Thyroid gland (tissue), 4 donors: ENCODE measurements around the gene UNC93B1.
"Not testable (repeated sequence)": the region's sequence is repeated elsewhere in the genome, so short reads cannot be mapped to it uniquely, and the experiment has no call there.

Experiments
- POLR2A ChIP-seq, 2 donors: fragments of 450-650 bp; IDR thresholded peaks; one replicate each; pipeline ENCODE4 v1.6.1; 2017; ENCODE audit warnings: antibody characterized with exemption in 2 of 2, mild to moderate bottlenecking in 2 of 2, moderate library complexity in 1 of 2
- TF ChIP-seq, protein P1 (sequence below), 6 experiments: fragments of 200-600 bp in 3 of 6; fragments of 450-650 bp in 3 of 6; sonication (generic) in 3 of 6; IDR thresholded peaks; one replicate each; pipeline ENCODE4 v1.5.1; 2016 to 2019; ENCODE audit warnings: antibody characterized with exemption in 6 of 6, mild to moderate bottlenecking in 2 of 6, inconsistent platforms in 1 of 6, moderate library complexity in 1 of 6

DNA sequence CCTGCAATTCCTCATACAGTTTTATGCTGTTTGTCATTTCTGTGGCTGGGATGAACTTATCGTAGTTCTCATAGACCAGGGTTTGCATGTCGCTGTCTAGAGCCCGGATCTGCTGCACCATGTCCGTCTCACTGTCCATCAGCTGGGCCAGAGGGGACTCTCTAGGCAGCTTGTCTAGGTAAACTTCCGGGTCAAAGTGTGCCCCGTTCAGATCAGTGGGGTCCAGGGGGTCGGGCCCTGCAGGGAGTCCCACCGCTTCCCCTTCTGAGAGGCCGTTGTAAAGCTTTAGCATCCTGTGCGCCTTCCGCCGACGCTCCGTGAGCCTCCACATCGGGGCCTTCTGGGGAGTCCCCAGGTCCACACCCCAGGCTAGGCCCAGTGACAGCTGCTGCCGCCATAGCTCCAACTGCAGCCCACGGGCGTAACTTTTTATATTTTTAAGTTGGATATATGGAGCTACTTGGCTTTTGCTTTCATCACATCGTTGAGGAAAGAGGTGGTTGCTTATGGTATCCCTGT, 38.0 kb downstream of the UNC93B1 start:
- TF ChIP-seq, protein P1, sequence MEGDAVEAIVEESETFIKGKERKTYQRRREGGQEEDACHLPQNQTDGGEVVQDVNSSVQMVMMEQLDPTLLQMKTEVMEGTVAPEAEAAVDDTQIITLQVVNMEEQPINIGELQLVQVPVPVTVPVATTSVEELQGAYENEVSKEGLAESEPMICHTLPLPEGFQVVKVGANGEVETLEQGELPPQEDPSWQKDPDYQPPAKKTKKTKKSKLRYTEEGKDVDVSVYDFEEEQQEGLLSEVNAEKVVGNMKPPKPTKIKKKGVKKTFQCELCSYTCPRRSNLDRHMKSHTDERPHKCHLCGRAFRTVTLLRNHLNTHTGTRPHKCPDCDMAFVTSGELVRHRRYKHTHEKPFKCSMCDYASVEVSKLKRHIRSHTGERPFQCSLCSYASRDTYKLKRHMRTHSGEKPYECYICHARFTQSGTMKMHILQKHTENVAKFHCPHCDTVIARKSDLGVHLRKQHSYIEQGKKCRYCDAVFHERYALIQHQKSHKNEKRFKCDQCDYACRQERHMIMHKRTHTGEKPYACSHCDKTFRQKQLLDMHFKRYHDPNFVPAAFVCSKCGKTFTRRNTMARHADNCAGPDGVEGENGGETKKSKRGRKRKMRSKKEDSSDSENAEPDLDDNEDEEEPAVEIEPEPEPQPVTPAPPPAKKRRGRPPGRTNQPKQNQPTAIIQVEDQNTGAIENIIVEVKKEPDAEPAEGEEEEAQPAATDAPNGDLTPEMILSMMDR (IDR thresholded peaks at IDR 0.05), result not testable (repeated sequence)
- TF ChIP-seq POLR2A (IDR thresholded peaks at IDR 0.05), result not testable (repeated sequence)
